ENCODE data around the gene STX2. TPM values are rescaled to one million over a fixed set of nuclear protein-coding genes. Genes with fewer than 3 reads are reported as not detected.
"Not testable (repeated sequence)": the region's sequence is repeated elsewhere in the genome, so short reads cannot be mapped to it uniquely, and the experiment has no call there.

The STX2 gene
- polyA plus RNA-seq, 4 donors = 20.9 to 32.2 (median 27.4) TPM

DNA sequence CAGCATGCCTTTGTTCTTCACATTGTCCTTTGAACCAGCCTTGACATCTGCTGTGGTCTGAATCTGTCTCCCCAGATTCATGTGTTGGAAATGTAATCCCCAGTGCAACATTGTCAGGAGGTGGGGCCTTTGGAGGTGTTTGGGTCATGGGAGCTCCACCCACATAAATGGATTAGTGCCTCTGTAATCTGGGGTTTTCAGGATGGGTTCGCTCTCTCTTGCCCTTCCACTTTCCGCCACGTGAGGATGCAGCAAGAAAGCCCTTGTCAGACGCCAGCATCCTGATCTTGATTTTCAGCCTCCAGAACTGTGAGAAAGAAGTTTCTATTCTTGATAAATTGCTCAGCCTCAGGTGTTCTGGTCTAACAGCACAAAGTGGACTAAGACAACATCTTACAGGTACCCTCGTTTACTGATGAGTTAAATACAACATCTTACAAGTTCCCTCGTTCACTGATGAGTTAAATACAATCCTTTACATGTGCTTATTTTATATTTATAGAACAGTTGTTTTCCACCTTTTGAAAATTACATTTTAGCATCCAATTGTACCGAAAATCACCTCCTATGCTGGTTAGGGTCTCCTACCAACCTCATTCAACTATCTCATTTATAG, 68.5 kb downstream of the STX2 start:
- DNase-seq (ENCODE audit: low read depth in 4 of 4, low spot score in 3 of 4) = no peak

GRCh38 chr12:130768120-130768519, 70.9 kb downstream of the STX2 start:
- no peak for DNase-seq (ENCODE audit: low read depth in 4 of 4, low spot score in 3 of 4)

GRCh38 chr12:130766470-130766869, 72.6 kb downstream of the STX2 start:
- no peak for DNase-seq (ENCODE audit: low read depth in 4 of 4, low spot score in 3 of 4)

GRCh38 chr12:130765186-130765659, 73.8 kb downstream of the STX2 start:
- DNase-seq (ENCODE audit: low read depth in 4 of 4, low spot score in 3 of 4) = no peak

DNA sequence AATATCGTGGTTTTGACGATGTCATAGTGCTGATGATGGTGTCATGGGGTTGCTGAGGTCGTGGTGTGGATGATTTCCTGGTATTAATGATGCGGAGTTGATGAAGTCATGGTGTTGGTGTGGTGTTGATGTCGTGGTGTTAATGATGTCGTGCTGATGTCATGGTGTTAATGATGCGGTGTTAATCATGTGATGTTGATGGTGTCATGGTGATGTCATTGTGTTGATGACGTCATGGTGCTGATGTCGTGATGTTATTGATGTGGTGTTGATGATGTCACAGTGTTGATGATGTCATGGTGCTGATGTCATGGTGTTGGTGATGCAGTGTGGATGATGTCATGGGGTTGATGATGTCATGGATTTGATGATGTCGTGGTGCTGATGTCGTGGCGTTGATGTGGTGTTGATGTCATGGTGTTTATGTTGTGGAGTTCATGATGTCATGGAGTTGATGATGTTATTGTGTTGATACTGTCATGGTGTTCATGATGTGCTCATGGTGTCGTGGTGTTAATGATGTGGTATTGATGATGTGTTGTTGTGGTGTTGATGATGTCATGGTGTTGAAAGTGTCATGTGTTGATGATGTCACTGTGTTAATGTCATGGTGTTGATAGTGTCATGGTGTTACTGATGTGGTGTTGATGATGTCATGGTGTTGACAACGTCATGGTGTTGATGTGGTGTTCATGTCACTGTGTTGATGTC, 74.4 kb downstream of the STX2 start:
- DNase-seq (ENCODE audit: low read depth in 4 of 4, low spot score in 3 of 4) = no peak

GRCh38 chr12:130764073-130764472, 75.0 kb downstream of the STX2 start:
- no peak for DNase-seq (ENCODE audit: low read depth in 4 of 4, low spot score in 3 of 4)

- no peak for DNase-seq (ENCODE audit: low read depth in 4 of 4, low spot score in 3 of 4)
Observed at GRCh38 chr12:130762319-130762675, 76.8 kb downstream of the STX2 start.

DNA sequence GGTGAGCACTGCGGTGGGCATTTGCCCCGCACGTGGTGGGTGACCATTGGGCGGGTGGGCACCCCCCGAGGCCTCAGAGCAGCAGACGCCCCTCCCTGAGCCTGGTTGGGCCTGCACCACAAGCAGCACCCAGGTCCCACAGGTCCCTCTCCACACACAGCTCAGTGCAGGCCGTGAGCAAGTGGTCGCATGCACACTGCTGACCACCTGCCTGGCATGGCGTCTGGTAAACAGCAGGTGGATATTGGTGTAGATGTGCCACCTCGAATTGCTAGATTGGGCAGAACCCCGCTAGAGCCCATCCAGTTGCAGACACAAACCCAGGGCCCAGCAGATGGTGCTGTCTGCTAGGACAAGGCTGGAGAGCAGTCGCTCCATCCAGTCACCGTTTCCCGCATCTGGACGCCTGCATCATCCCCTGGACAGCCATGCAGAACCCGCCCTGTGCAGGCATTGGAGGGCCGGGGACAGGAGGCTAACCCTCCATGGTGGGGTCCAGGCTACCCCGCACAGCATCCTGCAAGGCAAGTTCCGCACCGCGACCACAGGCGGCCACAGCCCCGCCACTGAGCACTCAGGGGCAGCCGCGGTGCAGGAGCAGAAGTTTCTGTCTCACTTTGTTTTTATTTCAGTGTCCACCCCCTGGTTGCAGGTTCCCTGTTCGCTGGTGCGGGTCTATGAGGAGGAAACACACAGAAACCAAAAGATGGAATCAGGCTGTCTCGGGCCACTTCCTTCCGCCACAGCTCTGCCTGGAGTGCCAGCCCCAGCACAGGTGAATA, 77.3 kb downstream of the STX2 start:
- DNase-seq (ENCODE audit: low read depth in 4 of 4, low spot score in 3 of 4) = peak in 3 of 4 donors; percentile 29 to 36 (median 36)

DNA sequence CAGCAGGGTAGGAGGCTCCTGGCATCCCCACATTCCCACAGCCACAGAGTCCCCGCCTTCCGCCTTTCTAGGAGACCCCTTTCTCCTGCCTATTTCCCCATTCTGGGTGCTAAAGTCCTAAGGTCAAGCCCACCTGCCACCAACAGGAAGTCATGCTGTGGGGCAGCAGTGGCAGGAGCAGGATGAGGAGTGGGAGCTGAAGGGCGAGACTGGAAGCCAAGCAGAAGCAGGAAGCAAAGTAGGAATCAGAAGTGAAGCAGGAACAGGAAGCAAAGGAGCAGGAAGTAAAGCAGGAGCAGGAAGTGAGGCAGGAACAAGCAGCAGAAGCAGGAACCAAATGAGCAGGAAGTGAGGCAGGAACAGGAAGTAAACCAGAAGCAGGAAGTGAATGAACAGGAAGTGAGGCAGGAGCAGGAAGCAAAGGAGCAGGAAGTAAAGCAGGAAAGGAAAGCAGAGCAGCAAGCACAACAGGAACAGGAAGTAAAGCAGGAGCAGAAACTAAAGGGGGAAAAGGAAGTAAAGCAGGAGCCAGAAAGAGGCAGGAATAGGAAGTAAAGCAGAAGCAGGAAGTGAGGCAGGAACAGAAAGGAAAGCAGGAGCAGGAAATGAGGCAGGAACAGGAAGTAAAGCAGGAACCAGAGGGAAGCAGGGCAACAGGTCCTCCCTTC, 84.7 kb downstream of the STX2 start:
- no peak for DNase-seq (ENCODE audit: low read depth in 4 of 4, low spot score in 3 of 4)

DNA sequence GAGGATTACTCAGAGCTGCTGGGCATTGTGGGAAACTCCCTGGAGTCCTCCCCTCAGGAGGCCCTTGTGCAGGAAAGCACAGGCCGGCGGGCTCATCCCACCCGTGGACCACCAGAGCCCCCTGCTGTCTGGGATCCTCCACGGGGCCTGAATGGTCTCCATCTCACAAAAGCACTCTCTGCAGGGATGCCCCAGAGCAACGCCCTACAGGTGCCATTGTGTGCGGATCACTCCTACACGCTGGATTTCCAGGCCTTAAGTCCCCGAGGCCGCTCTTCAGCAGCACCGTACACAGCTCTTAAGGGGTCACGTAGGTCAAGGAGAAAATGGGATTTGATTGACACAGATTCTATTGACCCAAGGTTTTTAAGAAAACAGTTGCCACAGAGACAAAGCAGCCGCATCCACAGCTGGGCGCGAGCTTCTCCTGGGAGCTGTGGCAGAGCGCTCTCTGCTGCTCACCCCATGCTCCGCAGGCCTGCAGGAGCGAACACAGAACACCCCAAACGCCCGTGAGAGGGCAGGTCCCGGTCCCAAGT, 86.3 kb downstream of the STX2 start:
- DNase-seq (ENCODE audit: low read depth in 4 of 4, low spot score in 3 of 4) = no peak

GRCh38 chr12:130752037-130752436, 87.0 kb downstream of the STX2 start:
- DNase-seq (ENCODE audit: low read depth in 4 of 4, low spot score in 3 of 4) = not testable (repeated sequence)

GRCh38 chr12:130748786-130749185, 90.3 kb downstream of the STX2 start:
- DNase-seq (ENCODE audit: low read depth in 4 of 4, low spot score in 3 of 4) = no peak

GRCh38 chr12:130747867-130748740, 90.9 kb downstream of the STX2 start:
- DNase-seq (ENCODE audit: low read depth in 4 of 4, low spot score in 3 of 4) = peak; percentile 66 to 77 (median 70)

- no peak for DNase-seq (ENCODE audit: low read depth in 4 of 4, low spot score in 3 of 4)
Observed at GRCh38 chr12:130746546-130746945, 92.5 kb downstream of the STX2 start.

DNA sequence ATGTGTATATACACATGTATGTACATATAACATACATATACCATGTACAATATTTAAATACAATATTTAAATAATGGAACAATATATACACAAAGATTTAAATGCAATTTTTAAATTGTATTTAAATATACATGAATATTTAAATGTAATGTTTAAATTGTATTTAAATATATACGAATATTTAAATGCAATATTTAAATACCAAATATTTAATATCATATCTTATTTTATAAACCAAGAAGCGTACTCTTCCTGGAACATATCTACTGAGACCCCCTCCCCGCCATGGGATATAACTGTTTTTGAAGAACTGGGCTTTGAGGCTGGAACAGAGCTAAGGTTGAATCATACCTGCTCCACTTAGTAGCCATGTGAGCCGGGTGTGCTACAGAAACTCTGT, 93.1 kb downstream of the STX2 start:
- DNase-seq (ENCODE audit: low read depth in 4 of 4, low spot score in 3 of 4) = no peak

DNA sequence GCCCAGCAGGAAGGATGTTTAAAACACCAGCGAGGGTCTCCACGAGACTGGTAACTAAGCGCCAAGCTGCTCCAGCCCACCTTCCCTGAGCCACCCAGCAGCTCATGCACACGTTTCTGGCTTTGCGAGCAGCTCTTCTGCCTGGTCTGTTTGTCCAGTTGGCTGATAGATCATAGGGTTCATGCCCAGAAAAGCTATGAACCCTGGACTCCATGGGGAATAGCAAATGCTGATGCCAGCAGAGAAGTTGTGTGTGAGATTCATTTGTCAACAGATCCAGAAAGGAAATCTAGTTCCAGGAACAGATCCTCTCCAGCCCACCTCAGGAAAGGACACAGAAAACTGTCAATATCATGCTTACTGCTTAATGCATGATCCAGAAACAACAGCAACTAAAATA, 94.8 kb downstream of the STX2 start:
- DNase-seq (ENCODE audit: low read depth in 4 of 4, low spot score in 3 of 4) = no peak

DNA sequence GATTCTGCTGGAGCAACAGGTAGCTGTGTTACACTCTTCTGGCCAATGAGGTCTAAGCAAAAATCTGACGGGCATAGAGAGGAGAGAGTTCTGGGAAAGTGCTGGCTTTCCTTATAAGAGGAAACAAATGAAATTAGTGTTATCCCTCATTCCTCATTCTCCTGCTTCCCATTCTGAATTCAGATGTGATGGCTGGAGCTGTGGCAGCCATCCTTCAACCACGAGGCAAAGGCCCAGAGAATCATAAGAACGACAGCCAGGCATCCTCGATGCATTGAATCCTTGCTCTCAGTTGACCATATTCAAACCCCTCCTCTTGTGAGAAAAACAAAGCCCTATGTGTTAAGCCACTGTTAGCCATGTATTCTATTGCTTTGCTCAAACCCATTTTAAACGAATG, 95.4 kb downstream of the STX2 start:
- DNase-seq (ENCODE audit: low read depth in 4 of 4, low spot score in 3 of 4) = no peak

DNA sequence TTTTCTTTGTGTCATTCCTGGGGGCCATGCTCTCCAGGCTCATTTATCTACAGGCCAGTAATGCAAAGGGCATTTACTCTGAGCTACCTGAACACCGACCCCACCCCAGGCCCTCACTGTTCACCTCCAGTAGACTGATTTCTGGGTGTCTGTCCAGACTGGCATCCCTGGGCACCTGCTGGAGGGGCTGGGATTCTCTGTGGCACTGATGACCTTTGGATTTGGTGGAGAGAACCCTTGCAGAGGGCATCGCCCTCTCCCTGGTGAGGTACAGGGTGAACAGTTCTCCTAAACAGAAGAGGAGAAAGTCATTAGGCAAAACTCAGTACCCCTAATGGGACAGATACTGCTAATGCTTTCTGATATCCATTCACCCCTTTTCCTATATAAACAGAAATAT, 95.9 kb downstream of the STX2 start:
- DNase-seq (ENCODE audit: low read depth in 4 of 4, low spot score in 3 of 4) = no peak

DNA sequence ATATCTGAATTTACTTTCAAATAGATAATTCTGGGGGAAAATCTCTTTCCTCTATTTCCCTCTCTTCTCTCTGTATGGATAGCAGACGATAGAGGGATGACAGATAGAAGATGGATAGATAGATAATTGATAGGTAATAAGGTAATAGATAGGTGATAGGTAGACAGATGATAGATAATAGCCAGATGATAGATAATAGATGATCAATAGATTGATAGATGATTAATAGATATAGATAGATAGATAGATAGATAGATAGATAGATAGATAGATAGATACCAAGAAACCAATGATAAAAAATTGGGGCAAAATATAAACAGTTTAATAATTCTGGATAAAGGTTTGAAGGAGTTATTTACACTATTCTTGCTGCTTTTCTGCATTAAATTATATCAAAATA, 96.3 kb downstream of the STX2 start:
- no peak for DNase-seq (ENCODE audit: low read depth in 4 of 4, low spot score in 3 of 4)

DNA sequence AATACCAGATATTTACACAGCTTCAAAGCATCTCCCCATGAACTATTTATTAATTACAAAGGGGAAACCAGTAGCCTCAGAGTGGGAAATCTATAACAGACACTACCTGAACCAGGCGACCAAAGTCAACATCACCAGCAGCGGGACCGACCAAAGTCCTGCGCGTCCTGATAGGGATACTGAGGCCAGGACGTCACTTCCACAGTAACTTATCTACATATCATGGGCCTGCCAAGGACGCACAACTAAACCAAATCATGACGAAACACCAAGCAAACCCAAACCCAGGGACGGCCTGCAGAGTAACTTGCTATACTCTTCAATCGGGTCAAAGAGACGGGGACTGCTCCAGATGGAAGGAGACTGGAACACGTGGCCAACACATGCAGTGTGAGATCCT, 96.9 kb downstream of the STX2 start:
- no peak for DNase-seq (ENCODE audit: low read depth in 4 of 4, low spot score in 3 of 4)

Data from right renal pelvis (tissue), 4 donors.